ENCODE measurements around the gene WT1.

GRCh38 chr11:32390712-32391111 lies 44.6 kb downstream of the WT1 start:
- TF ChIP-seq NR2F2 (IDR thresholded peaks at IDR 0.05) (no peak), MAX (IDR thresholded peaks at IDR 0.05) (no peak)

Data from liver (tissue), 2 donors.